Measurements from ENCODE around the gene ATPAF1. TPM values are rescaled to one million over a fixed set of nuclear protein-coding genes. Genes with fewer than 3 reads are reported as not detected.

Gene ATPAF1
- total and polyA plus RNA-seq, 9 of the 15 experiments (the other 6 are each of a cell fraction or from before 2014, with no cell fraction given) = 6.3 to 56.2 (median 27.4) TPM

GRCh38 chr1:46596846-46597245, 71.3 kb downstream of the ATPAF1 start (continued):
- TF ChIP-seq CREB3 (tag; conservative IDR thresholded peaks at IDR 0.05; ENCODE audit: low read depth) (no peak), BCL6 (CRISPR knock-in tag; IDR thresholded peaks at IDR 0.05) (no peak), DPF2 (IDR thresholded peaks at IDR 0.05) (no peak), HOXB6 (CRISPR knock-in tag; IDR thresholded peaks at IDR 0.05; ENCODE audit: borderline replicate concordance) (no peak), MECOM (CRISPR knock-in tag; IDR thresholded peaks at IDR 0.05) (no peak), GATAD2B (IDR thresholded peaks at IDR 0.05; ENCODE audit: borderline replicate concordance) (no peak)

DNA sequence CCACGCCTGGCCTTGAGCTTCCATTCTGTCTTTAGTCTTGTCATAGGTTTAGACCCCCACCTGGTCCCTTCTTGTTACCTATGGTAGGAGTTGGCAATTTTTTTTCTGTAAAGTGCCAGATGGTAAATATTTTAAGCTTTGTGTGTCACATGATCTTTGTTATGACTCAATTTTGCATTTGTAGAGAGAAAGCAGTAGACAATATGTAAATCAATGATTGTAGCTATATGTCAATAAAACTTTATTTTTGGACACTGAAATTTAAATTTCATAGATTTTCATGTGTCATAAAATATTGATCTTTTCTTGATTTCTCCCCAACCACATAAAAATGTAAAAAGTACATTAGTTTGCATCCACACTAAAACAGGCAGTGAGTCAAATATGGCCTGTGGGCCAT, 72.1 kb downstream of the ATPAF1 start:
- 100% methylated on average over 1 of the region's 1 CpG for WGBS (ENCODE audit: insufficient coverage, low coverage, missing lambda C conversion rate)
- H3K79me2 ChIP-seq (ENCODE audit: control insufficient read depth, insufficient read depth, low read length) = peaks cover 2% of the 10 kb centered on the region; the same call in 2 of the 3 replicates
- intact Hi-C loops (cut with micrococcal nuclease) (no loop called here), in situ Hi-C loops (cut with MboI) (no loop called here)
- no peak overlapping the region for H2AFZ ChIP-seq (ENCODE audit: low read depth, low read length)
- FAIRE-seq (no peak), ATAC-seq (no peak), DNase-seq (ENCODE audit: extremely low read depth in 1 of 4, low spot score in 3 of 4) (no peak)
- H3K36me3 ChIP-seq (ENCODE audit: control insufficient read depth, insufficient read depth, low read length) = peaks cover 31% of the 10 kb centered on the region; the same call in 2 of the 3 replicates
- no peaks in the 10 kb centered on the region for H3K9me3 ChIP-seq (replicated peaks; ENCODE audit: control insufficient read depth, insufficient read depth, low read depth, low read length)
- no peaks in the 10 kb centered on the region for H3K9me1 ChIP-seq (ENCODE audit: control insufficient read depth, insufficient read depth, low read length)
- H3K4me3 ChIP-seq = no peak overlapping the region
- BruUV-seq (replicated peaks) = no TSS peak
- no peak overlapping the region for H3K9ac ChIP-seq (ENCODE audit: insufficient read depth in 1 of 2, low read depth in 2 of 2, low read length in 2 of 2)
- no peaks in the 10 kb centered on the region for H3K27me3 ChIP-seq (ENCODE audit: control insufficient read depth in 2 of 2, insufficient read depth in 2 of 2, low read length in 2 of 2)
- H3K4me1 ChIP-seq (replicated peaks in 1 of 2; ENCODE audit: control insufficient read depth in 2 of 2, insufficient read depth in 2 of 2, low read length in 2 of 2) = peaks cover 11 to 26% of the 10 kb centered on the region in 2 experiments; a peak in 4 of 5 replicates
- no peak overlapping the region for H3K4me2 ChIP-seq (ENCODE audit: insufficient read depth, low read length)
- H4K20me1 ChIP-seq (replicated peaks; ENCODE audit: control insufficient read depth, insufficient read depth, low read length) = no peaks in the 10 kb centered on the region
- POLR2A ChIA-PET = interaction anchor here (0.7 to 1.9 kb wide), 5 partner anchors 8 to 36 kb away, joined by 3 to 7 read pairs (median 4); partner anchors contain the start of gene MKNK1
- no peak overlapping the region for H3K27ac ChIP-seq (ENCODE audit: extremely low read depth, low read depth, low read length)
- CTCF ChIA-PET (ENCODE audit: low intra/inter-chr PET ratio) = no interaction called here
- no peak for TF ChIP-seq PHB2 (IDR thresholded peaks at IDR 0.05; ENCODE audit: low read depth)
- no peak for TF ChIP-seq MTA3 (IDR thresholded peaks at IDR 0.05; ENCODE audit: borderline replicate concordance)
- TF ChIP-seq TFE3 (CRISPR knock-in tag; IDR thresholded peaks at IDR 0.05) = peak; percentile 83
- TF ChIP-seq ZNF408 (CRISPR knock-in tag; IDR thresholded peaks at IDR 0.05; ENCODE audit: low read depth) = no peak
- no peak for TF ChIP-seq FOS (IDR thresholded peaks at IDR 0.05; ENCODE audit: extremely low read depth, insufficient read length)
- TF ChIP-seq DPF2 (IDR thresholded peaks at IDR 0.05) = no peak
- TF ChIP-seq MED1 (CRISPR knock-in tag; IDR thresholded peaks at IDR 0.05; ENCODE audit: borderline replicate concordance) = no peak
- no peak for TF ChIP-seq ZNF589 (CRISPR knock-in tag; IDR thresholded peaks at IDR 0.05; ENCODE audit: low read depth)

Measured in K562 (cell line).